C4-2B (cell line): Measurements from ENCODE around the gene MAP1B.

ENCODE experiments used
- H3K27ac ChIP-seq: fragments of 450-650 bp; 2 replicates; pipeline ENCODE4 v1.5.1; 2017
- CTCF ChIP-seq: fragments of 450-650 bp; conservative IDR thresholded peaks from 2 replicates; pipeline ENCODE4 v1.5.1; 2017; ENCODE audit warnings: mild to moderate bottlenecking
- ZFX ChIP-seq: fragments of 450-650 bp; IDR thresholded peaks from 2 replicates; pipeline ENCODE4 v1.6.1; 2017

MAP1B gene

GRCh38 chr5:72152545-72152944 lies 45.3 kb downstream of the MAP1B start:
- TF ChIP-seq ZFX: no peak
- H3K27ac ChIP-seq: no peak overlapping the region

- H3K27ac ChIP-seq: no peak overlapping the region
- TF ChIP-seq CTCF: no peak
- TF ChIP-seq ZFX: no peak
Measured at GRCh38 chr5:72153551-72153950, 46.3 kb downstream of the MAP1B start.

GRCh38 chr5:72154076-72154756 lies 46.9 kb downstream of the MAP1B start:
- no peak for TF ChIP-seq CTCF
- TF ChIP-seq ZFX: no peak
- H3K27ac ChIP-seq: no peak overlapping the region

GRCh38 chr5:72156946-72157624 lies 49.8 kb downstream of the MAP1B start:
- no peak overlapping the region for H3K27ac ChIP-seq
- TF ChIP-seq ZFX (no peak), CTCF (no peak)

- no peak for TF ChIP-seq ZFX
- no peak for TF ChIP-seq CTCF
Measured at GRCh38 chr5:72157625-72157962, 50.3 kb downstream of the MAP1B start.

GRCh38 chr5:72159501-72159911 lies 52.2 kb downstream of the MAP1B start:
- TF ChIP-seq CTCF: no peak
- no peak for TF ChIP-seq ZFX
- no peak overlapping the region for H3K27ac ChIP-seq

More at GRCh38 chr5:72157625-72157962, 50.3 kb downstream of the MAP1B start:
- no peak overlapping the region for H3K27ac ChIP-seq

- H3K27ac ChIP-seq: no peak overlapping the region
- TF ChIP-seq CTCF: no peak
- TF ChIP-seq ZFX: no peak
Measured at GRCh38 chr5:72160329-72160728, 53.1 kb downstream of the MAP1B start.

- TF ChIP-seq ZFX (no peak), CTCF (no peak)
- H3K27ac ChIP-seq: no peak overlapping the region
Measured at GRCh38 chr5:72160959-72161358, 53.7 kb downstream of the MAP1B start.
